ENCODE measurements around the gene ARID1B.

The ARID1B gene

DNA sequence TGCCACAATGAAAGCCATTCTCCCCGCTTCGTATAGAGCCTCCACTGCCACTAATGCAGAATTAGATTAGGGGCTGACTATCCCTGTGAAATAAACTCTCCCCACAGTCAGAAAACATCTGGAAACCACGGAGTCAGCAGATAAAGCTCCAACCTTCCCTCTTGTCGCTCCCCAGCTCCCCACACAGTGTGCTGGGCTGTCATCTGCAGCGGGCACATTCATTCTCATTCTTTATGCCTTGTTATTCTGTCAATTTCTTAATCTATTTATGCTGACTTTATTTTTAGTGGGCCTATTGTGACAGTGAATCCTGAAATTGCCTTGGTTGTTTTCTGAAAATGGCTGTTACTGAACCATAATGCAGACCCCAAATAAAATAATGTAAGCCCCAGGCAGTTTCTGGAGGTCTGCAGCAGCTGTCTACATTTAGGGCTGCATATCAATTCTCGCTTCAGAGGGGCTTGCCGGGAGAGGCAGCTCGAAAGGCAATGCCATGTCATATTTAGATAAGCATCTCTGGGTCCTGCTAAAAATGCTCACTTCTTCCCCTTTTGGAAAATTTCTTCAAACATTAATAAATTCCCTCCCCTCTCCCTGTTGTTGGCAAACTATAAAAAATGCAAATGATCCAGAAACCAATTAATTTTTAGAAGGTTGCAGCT is 474.5 kb downstream of the ARID1B start:
- DNase-seq (ENCODE audit: extremely low read depth in 1 of 2, low read depth in 1 of 2) = no peak

GRCh38 chr6:157253017-157253416 is 475.8 kb downstream of the ARID1B start:
- no peak for DNase-seq (ENCODE audit: extremely low read depth in 1 of 2, low read depth in 1 of 2)

GRCh38 chr6:157253699-157254098 is 476.5 kb downstream of the ARID1B start:
- DNase-seq (ENCODE audit: extremely low read depth in 1 of 2, low read depth in 1 of 2) = no peak

DNA sequence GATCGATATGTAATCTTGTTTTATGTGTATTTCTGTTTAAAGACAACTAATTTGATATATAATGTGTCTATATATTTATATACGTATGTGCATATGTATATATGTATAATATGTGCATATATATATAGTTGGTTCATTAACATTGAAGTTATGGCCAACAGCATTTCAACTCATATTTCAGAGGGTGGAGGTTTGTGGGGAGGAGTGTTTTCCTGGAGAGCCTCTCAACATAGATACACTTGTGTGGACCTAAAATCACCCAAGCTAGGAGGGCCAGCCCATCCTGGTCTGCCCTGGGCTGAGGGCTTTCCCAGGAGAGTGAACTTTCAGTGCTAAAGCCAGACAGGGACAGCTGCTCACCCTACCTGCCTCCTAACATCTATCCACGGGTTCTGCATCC is 477.4 kb downstream of the ARID1B start:
- no peak for DNase-seq (ENCODE audit: extremely low read depth in 1 of 2, low read depth in 1 of 2)

DNA sequence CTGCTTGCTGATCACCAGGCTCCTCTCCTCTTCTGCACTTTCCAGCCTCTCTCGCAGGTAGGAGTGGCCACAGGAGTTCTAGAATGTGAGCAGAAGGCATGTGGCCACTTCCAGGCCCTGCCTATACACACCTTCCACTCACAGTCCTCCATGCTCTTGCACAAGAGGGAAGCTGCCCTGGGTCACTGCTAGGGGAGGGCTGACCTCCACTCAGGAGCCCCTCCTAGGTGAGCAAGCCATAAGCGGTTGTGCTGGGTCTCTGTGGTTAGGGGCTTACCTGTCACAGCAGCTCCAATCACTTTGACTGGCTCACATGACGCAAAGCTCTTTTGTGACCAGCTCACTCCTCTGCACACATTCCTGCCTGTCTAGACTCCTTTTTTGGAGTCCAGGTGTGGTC is 477.9 kb downstream of the ARID1B start:
- DNase-seq (ENCODE audit: extremely low read depth in 1 of 2, low read depth in 1 of 2) = no peak

- DNase-seq (ENCODE audit: extremely low read depth in 1 of 2, low read depth in 1 of 2) = no peak
These were observed 481.7 kb downstream of the ARID1B start for GRCh38 chr6:157258878-157259277.

DNA sequence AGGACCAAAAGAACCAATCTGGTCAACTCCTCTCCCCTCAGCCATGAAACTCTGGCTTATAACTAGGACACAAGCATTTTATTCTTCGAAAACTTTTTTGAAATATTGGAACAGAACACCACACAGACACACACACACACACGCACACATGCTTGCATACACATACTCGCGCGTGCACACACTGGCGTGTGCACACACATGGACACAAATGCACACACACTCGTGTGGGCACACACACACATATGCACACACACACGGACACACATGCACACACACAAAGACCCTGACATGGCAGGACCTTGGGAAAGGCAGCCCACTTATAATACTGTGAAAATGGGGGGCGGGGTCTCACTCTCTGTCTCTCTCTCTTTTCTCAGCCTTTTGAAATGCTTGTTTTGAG is 482.3 kb downstream of the ARID1B start:
- DNase-seq (ENCODE audit: extremely low read depth in 1 of 2, low read depth in 1 of 2) = no peak
